Neutrophil (primary cell): Measurements from ENCODE around the gene ZNF93.

ENCODE experiments used
- H3K27ac ChIP-seq: fragments of 200-600 bp; sonication (generic); 2 replicates; pipeline ENCODE4 v1.5.1; 2016; ENCODE audit warnings: mild to moderate bottlenecking, moderate library complexity
- H3K27me3 ChIP-seq: fragments of 200-600 bp; sonication (generic); 2 replicates; pipeline ENCODE4 v1.6.0; 2016; ENCODE audit warnings: mild to moderate bottlenecking
- H3K36me3 ChIP-seq: fragments of 200-600 bp; sonication (generic); 2 replicates; pipeline ENCODE4 v1.5.1; 2017
- H3K4me1 ChIP-seq, 2 experiments: fragments of 200-600 bp in 1 of 2; sonication (generic) in 1 of 2; 1 replicate in 1 of 2; 2 replicates in 1 of 2; pipeline versions ENCODE4 v1.5.1 to v1.6.1; 2013 to 2016; ENCODE audit warnings: low read depth in 1 of 2, low read length in 1 of 2, mild to moderate bottlenecking in 1 of 2, moderate library complexity in 1 of 2; ENCODE audit not compliant: control insufficient read depth in 1 of 2, insufficient read depth in 1 of 2
- H3K4me3 ChIP-seq, 2 experiments: fragments of 200-600 bp in 1 of 2; sonication (generic) in 1 of 2; 1 replicate in 1 of 2; 2 replicates in 1 of 2; pipeline ENCODE4 v1.5.1; 2013 to 2016; ENCODE audit warnings: low read depth in 1 of 2, low read length in 1 of 2, mild to moderate bottlenecking in 1 of 2, moderate library complexity in 1 of 2
- H3K9me3 ChIP-seq: fragments of 200-600 bp; sonication (generic); 2 replicates; pipeline ENCODE4 v1.5.1; 2016
- CTCF ChIP-seq: fragments of 200-600 bp; sonication (generic); IDR thresholded peaks from 2 replicates; pipeline ENCODE4 v1.5.1; 2016; ENCODE audit warnings: antibody characterized with exemption

The ZNF93 gene

GRCh38 chr19:19937403-19937802 lies 36.7 kb downstream of the ZNF93 start:
- no peak overlapping the region for H3K27ac ChIP-seq
- H3K36me3 ChIP-seq: peaks cover 10% of the 10 kb centered on the region
- no peak for TF ChIP-seq CTCF
- H3K9me3 ChIP-seq: peaks cover 58% of the 10 kb centered on the region
- H3K27me3 ChIP-seq: no peaks in the 10 kb centered on the region
- no peak overlapping the region for H3K4me3 ChIP-seq
- no peaks in the 10 kb centered on the region for H3K4me1 ChIP-seq

GRCh38 chr19:19938449-19938848 lies 37.7 kb downstream of the ZNF93 start:
- no peak overlapping the region for H3K27ac ChIP-seq
- peaks cover 4% of the 10 kb centered on the region for H3K36me3 ChIP-seq
- no peak for TF ChIP-seq CTCF
- peaks cover 48% of the 10 kb centered on the region for H3K9me3 ChIP-seq
- H3K27me3 ChIP-seq: no peaks in the 10 kb centered on the region
- no peak overlapping the region for H3K4me3 ChIP-seq
- H3K4me1 ChIP-seq: no peaks in the 10 kb centered on the region

- no peaks in the 10 kb centered on the region for H3K27me3 ChIP-seq
- H3K4me1 ChIP-seq: no peaks in the 10 kb centered on the region
- H3K9me3 ChIP-seq: peaks cover 9% of the 10 kb centered on the region
- H3K4me3 ChIP-seq: no peak overlapping the region
- no peak overlapping the region for H3K27ac ChIP-seq
- no peak for TF ChIP-seq CTCF
- H3K36me3 ChIP-seq: no peaks in the 10 kb centered on the region
Measured at GRCh38 chr19:19943848-19944582, 43.3 kb downstream of the ZNF93 start.

- H3K9me3 ChIP-seq: peaks cover 9% of the 10 kb centered on the region
- no peak overlapping the region for H3K4me3 ChIP-seq
- H3K27ac ChIP-seq: no peak overlapping the region
- no peaks in the 10 kb centered on the region for H3K27me3 ChIP-seq
- no peaks in the 10 kb centered on the region for H3K36me3 ChIP-seq
- H3K4me1 ChIP-seq: no peaks in the 10 kb centered on the region
- TF ChIP-seq CTCF: no peak
Measured at GRCh38 chr19:19944583-19944880, 43.8 kb downstream of the ZNF93 start.

GRCh38 chr19:19946226-19946625 lies 45.5 kb downstream of the ZNF93 start:
- no peaks in the 10 kb centered on the region for H3K27me3 ChIP-seq
- H3K27ac ChIP-seq: no peak overlapping the region
- peaks cover 9% of the 10 kb centered on the region for H3K9me3 ChIP-seq
- H3K36me3 ChIP-seq: no peaks in the 10 kb centered on the region
- no peak overlapping the region for H3K4me3 ChIP-seq
- TF ChIP-seq CTCF: no peak
- no peaks in the 10 kb centered on the region for H3K4me1 ChIP-seq
